ENCODE data around the gene IPO7. TPM values are rescaled to one million over a fixed set of nuclear protein-coding genes. Genes with fewer than 3 reads are reported as not detected.
A peak's percentile ranks its signal among the peaks of the same experiment; 100 is the strongest.

The IPO7 gene
- total RNA-seq, 1 experiment from 2014 or later: 205 TPM

- Histone ChIP-seq H2BK120ac (ENCODE audit: low read depth, low read length, poor library complexity, severe bottlenecking) (no peak overlapping the region), H2BK15ac (ENCODE audit: low read depth, low read length) (no peak overlapping the region), H2AFZ (ENCODE audit: low read length) (no peak overlapping the region), H4K91ac (ENCODE audit: insufficient read length, low read depth, low read length) (no peak overlapping the region), H3K56ac (ENCODE audit: insufficient read length, low read depth, low read length) (no peak overlapping the region), H3K27me3 (ENCODE audit: insufficient read depth, low read length) (no peaks in the 10 kb centered on the region), H3K23me2 (ENCODE audit: insufficient read length, low read depth, low read length, poor library complexity, severe bottlenecking) (no peaks in the 10 kb centered on the region), H3K9me3 (ENCODE audit: control insufficient read depth, low read depth, low read length) (no peaks in the 10 kb centered on the region), H2BK12ac (ENCODE audit: insufficient read length, low read depth, low read length) (no peak overlapping the region), H4K20me1 (ENCODE audit: control insufficient read depth, insufficient read depth, insufficient read length) (no peaks in the 10 kb centered on the region), H4K5ac (ENCODE audit: insufficient read length, low read depth, low read length) (no peak overlapping the region), H3K79me2 (ENCODE audit: insufficient read depth, low read length) (no peaks in the 10 kb centered on the region), H3K18ac (ENCODE audit: insufficient read length, low read depth, low read length) (no peak overlapping the region), H4K8ac (replicated peaks; ENCODE audit: insufficient read length, low read depth, low read length) (no peak overlapping the region), H3K79me1 (ENCODE audit: insufficient read depth, low read depth, low read length, poor library complexity, severe bottlenecking) (no peaks in the 10 kb centered on the region), H3T11ph (ENCODE audit: low read length) (no peak overlapping the region), H2BK5ac (ENCODE audit: insufficient read length, low read length) (no peak overlapping the region), H3K9ac (ENCODE audit: extremely low read depth, insufficient read length, low read length) (no peak overlapping the region), H3K27ac (ENCODE audit: insufficient read length, low read depth, low read length) (no peak overlapping the region), H2AK5ac (ENCODE audit: insufficient read length, low read length) (no peak overlapping the region), H3K23ac (ENCODE audit: insufficient read length, low read depth, low read length) (no peak overlapping the region), H3K4me1 (ENCODE audit: insufficient read depth, low read length) (no peaks in the 10 kb centered on the region), H3K14ac (ENCODE audit: insufficient read depth, low read length) (no peak overlapping the region), H3K4ac (ENCODE audit: low read depth, low read length) (no peak overlapping the region), H3K4me2 (ENCODE audit: insufficient read depth, insufficient read length, low read length) (no peak overlapping the region), H2BK20ac (ENCODE audit: low read depth, low read length, poor library complexity, severe bottlenecking) (no peak overlapping the region)
- Mint-ChIP-seq H3K9me3 (no peaks in the 10 kb centered on the region), H3K27ac (peak overlapping the region in 2 of 3 experiments; percentile 79 to 89; a peak in 4 of 7 replicates), H3K4me3 (no peak overlapping the region), H3K4me1 (peaks cover 0 to 4% of the 10 kb centered on the region in 2 experiments; a peak in 2 of 4 replicates), H3K36me3 (ENCODE audit: insufficient read depth in 1 of 3, low read depth in 3 of 3) (peaks cover 15 to 75% (median 58%) of the 10 kb centered on the region in 3 experiments; a peak in 6 of 7 replicates), H3K27me3 (ENCODE audit: low read depth) (no peaks in the 10 kb centered on the region)
- WGBS (ENCODE audit: extremely low coverage, insufficient read length, low lambda C conversion rate): no CpG with 5 or more reads among the region's 6 CpGs
- no peak for DNase-seq
- TF ChIP-seq CTCF (conservative IDR thresholded peaks at IDR 0.05): no peak
Observed at GRCh38 chr11:9495803-9496514, 111.5 kb downstream of the IPO7 start.

Other genes starting within 250 kb of the IPO7 start
- gene DENND5A, start 119.3 kb upstream of the IPO7 start, total RNA-seq (2021): 57.6 and 59.6 TPM in 2 replicates
- 48.5 and 48.7 TPM in 2 replicates for gene TMEM41B, start 70.1 kb upstream of the IPO7 start, total RNA-seq (2021)
- 23.2 and 29.2 TPM in 2 replicates for gene ZNF143, start 76.4 kb downstream of the IPO7 start, total RNA-seq (2021)
- gene WEE1, start 189.0 kb downstream of the IPO7 start, total RNA-seq (2021): 136 and 142 TPM in 2 replicates